Fibroblast of pulmonary artery (primary cell): ENCODE results near the gene MLKL.

Experiments
- DNase-seq: peaks from one replicate; pipeline ENCODE4 v3.0.0-alpha.2; 2010; ENCODE audit warnings: low read depth
- H3K4me3 ChIP-seq: replicated peaks from 2 replicates; pipeline ENCODE4 v1.5.1; 2011; ENCODE audit warnings: low read depth, mild to moderate bottlenecking, control low read depth, low read length, moderate library complexity
- CTCF ChIP-seq: IDR thresholded peaks from 2 replicates; pipeline ENCODE4 v1.5.1; 2011; ENCODE audit warnings: mild to moderate bottlenecking, control low read depth, low read length, inconsistent platforms; ENCODE audit errors: missing control alignments

Gene MLKL

GRCh38 chr16:74717367-74717766, 16.7 kb upstream of the MLKL start:
- H3K4me3 ChIP-seq = no peak overlapping the region
- DNase-seq = no peak
- TF ChIP-seq CTCF = no peak

- no peak for TF ChIP-seq CTCF
- H3K4me3 ChIP-seq = no peak overlapping the region
- DNase-seq = no peak
These were observed 15.7 kb upstream of the MLKL start for GRCh38 chr16:74716355-74716754.

GRCh38 chr16:74713876-74714275, 13.2 kb upstream of the MLKL start:
- H3K4me3 ChIP-seq = no peak overlapping the region
- no peak for TF ChIP-seq CTCF
- no peak for DNase-seq

GRCh38 chr16:74713325-74713724, 12.7 kb upstream of the MLKL start:
- no peak overlapping the region for H3K4me3 ChIP-seq
- TF ChIP-seq CTCF = no peak
- no peak for DNase-seq

- no peak overlapping the region for H3K4me3 ChIP-seq
- no peak for TF ChIP-seq CTCF
- DNase-seq = no peak
These were observed 11.3 kb upstream of the MLKL start for GRCh38 chr16:74711938-74712337.

GRCh38 chr16:74710401-74710800, 9.7 kb upstream of the MLKL start:
- H3K4me3 ChIP-seq = no peak overlapping the region
- DNase-seq = no peak
- TF ChIP-seq CTCF = no peak

GRCh38 chr16:74709441-74709877, 8.8 kb upstream of the MLKL start:
- DNase-seq = peak; percentile 80
- TF ChIP-seq CTCF = peak; percentile 98
- no peak overlapping the region for H3K4me3 ChIP-seq
